Stimulated activated CD4-positive, alpha-beta T cell treated with anti-CD3 and anti-CD28 coated beads, TNF-alpha, amount 100 ng/mL, for 24 hours (primary cell): ENCODE measurements around the gene KRT85.
"Not testable (repeated sequence)": the region's sequence is repeated elsewhere in the genome, so short reads cannot be mapped to it uniquely, and the experiment has no call there.

Experiments
- DNase-seq, 3 experiments: peaks; one replicate each; pipeline ENCODE4 v3.0.0-alpha.2; 2020; ENCODE audit warnings: low read depth in 3 of 3

Gene KRT85

DNA sequence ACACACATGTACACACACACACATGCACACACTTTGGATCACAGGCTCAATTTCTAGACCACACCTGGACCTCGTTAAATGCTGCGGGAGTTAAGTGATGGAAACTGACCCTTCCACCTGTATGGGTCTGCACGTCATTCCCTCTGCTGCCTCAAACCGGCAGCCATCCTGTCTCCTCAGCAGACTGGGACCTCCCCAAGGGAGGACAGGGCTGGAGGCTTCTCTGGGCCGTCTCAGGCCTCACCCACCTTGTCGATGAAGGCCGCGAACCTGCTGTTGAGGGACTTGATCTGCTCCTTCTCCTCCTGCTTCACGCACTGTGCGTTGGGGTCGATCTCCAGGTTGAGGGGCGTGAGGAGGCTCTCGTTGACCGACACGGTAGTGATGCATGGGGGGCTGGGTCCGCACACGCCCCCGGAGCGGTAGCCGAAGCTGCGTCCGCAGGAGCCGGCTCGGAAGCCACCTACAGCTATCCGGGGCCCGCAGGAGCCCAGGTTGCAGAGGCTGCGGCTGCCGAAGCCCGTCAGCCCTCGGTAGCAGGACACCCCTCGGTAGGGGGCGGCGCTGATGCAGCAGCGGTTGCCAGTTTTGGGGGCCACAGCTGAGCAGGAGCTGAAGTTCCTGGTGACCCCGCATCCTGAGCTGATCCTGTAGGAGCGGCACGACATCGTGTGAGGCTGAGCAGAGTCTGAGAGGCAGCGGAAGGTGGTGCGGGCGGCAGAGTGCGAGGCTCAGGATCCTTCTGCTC is at the start of gene KRT85:
Gene KRT85 (minus strand): TSS at position 744 of the 748 bp plus-strand sequence. CDS start 76 bp downstream, at position 668.
- no peak for DNase-seq

- DNase-seq, result no peak
Measured at GRCh38 chr12:52416795-52417194, 49.5 kb upstream of the KRT85 start.

DNA sequence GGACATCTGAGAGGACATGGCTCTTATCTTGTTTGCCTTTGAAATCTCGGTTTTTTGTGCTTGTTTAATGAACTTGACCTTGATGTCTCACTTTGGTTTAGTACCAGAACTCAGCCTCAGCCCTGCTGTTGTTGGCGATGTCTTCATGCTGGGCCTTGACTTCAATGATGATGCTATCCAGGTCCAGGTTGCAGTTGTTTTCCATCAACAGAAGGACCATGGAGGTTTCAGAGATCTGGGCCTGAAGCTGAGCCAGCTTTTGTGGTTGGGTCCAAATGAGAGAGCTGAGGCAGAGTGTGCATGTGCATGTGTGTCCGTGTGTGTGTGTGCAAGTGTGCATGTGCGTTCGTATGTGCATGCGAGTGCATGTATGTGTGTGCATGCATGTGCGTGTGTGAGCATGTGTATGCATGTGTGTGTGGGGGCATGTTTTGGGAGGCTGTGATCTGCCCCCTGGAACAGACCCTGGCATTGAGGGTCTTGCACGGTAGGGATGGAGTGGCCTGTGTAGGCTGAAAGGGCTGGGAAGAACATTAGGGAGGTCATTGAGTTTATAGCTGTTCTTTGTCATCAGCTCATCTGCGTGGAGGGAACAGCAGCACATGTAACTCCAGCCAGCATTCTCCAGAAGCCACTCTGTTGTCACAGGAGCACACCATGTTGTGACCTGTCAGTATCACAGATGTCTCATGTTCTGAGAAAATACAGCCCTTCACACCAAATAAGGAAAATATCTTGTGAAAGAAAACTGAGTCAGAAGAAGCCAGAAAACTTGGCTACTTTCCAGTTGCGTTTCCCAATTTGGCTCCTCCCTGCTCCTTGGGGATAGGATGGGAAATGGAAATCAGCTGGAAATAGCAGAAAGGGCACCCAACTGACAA is 48.8 kb upstream of the KRT85 start:
- no peak for DNase-seq

- DNase-seq, result no peak
Measured at GRCh38 chr12:52414936-52415335, 47.7 kb upstream of the KRT85 start.

DNA sequence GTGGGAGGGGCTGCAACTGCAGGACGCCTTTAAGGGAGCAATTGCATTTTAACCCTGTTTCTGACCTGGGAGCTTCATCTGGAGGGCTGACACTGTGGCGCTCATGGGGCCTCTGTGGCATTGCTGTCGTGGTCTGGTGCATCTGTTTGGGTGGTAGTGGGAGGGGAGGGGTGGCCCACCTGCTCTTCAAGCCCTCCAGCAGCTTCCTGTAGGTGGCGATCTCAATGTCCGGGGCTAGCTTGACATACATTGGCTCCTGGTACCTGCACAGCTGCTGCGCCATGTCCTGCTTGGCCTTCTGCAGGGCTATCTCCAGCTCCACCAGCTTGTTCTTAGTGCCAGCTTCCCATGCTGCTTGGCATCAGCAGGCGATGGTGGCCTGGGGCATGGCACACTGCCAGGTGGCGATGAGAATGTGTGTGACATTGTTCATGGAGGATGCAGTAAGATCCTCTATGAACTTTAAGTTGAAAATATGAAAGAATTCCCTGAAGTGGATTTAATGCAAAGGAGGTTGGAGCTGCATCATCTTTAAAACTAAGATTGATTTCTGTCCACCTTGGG is 46.6 kb upstream of the KRT85 start:
- DNase-seq, result no peak

GRCh38 chr12:52413202-52413601 is 45.9 kb upstream of the KRT85 start:
- DNase-seq, result no peak

- DNase-seq, result no peak
Measured at GRCh38 chr12:52411815-52412214, 44.5 kb upstream of the KRT85 start.

DNA sequence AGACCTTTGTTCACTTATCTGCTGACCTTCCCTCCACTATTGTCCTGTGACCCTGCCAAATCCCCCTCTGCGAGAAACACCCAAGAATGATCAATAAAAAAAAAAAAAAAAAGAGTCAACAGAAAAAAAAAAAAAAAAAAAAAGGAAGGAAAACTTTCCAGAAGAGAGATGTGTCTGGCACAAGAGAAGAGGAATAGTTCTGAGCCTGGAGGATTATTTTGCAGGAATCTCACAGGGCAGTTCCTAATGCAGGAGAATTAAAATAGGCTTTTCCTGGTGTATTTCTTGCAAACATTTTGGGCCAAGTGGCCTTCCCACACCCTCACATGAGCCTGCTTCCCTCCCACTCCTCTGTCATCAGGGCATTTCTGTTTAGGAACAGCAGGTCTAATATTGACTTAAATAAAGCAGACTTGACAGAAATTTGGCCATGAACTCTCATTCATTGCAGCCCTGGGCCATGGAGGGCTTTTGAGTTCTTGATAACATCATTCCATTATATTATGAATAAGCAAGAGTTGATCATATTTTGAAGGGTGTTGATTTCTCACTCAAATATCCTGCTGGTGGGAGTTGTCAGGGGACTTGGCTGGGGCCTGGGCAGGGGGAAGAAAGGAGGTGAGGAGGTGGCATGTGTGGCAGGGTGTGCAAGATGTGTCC is 43.4 kb upstream of the KRT85 start:
- DNase-seq, result not testable (repeated sequence)

GRCh38 chr12:52407918-52408317 is 40.6 kb upstream of the KRT85 start:
- DNase-seq, result no peak

DNA sequence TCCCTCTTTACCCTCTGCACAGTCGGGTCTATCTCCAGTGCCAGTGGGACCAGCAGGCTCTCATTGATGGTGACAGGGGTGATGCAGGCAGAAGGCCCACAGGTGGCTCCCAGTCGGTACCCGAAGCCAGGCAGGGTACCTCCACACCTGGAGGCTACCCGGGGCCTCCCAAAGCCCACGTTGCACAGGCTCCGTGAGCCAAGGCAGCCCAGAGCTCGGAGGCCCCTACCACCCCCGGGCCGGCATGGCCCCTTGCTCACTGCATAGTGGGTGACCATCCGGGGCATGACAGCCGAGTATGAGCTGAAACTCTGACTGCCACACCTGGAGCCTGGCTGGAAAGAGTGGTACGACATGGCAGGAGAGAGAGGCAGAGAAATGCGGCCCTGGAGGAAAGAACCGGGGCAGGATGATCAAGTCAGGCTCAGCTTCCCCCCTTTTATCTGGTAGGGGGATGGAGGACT is 38.7 kb upstream of the KRT85 start, which contains the start of gene KRT82:
Gene KRT82 (minus strand): TSS at position 414 of the 464 bp plus-strand sequence. CDS start 58 bp downstream, at position 356.
- DNase-seq, result no peak

DNA sequence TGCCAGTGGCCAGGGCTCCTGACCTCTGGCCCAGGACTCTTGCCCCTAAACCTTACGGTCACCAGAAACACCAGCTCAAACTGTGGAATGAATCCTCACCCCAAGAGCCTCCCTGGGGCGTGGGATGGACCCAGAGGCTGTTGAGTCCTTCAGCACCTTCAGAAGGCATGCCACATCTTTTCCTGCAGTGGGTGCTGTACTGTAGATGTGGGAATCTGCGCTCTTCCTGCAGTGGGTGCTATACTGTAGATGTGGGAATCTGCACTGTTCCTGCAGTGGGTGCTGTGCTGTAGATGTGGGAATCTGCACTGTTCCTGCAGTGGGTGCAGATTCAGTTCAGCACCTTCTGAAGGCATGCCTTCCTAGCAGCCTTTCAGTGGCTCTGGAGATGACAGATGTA is 37.7 kb upstream of the KRT85 start:
- DNase-seq, result no peak

GRCh38 chr12:52403561-52403960 is 36.3 kb upstream of the KRT85 start:
- DNase-seq, result no peak

- DNase-seq, result no peak
Measured at GRCh38 chr12:52402873-52403540, 35.7 kb upstream of the KRT85 start.

- DNase-seq, result no peak
Measured at GRCh38 chr12:52402377-52402776, 35.1 kb upstream of the KRT85 start.

- DNase-seq, result no peak
Measured at GRCh38 chr12:52401926-52402325, 34.6 kb upstream of the KRT85 start.

GRCh38 chr12:52401526-52401925 is 34.2 kb upstream of the KRT85 start:
- DNase-seq, result no peak

GRCh38 chr12:52400906-52401305 is 33.6 kb upstream of the KRT85 start:
- DNase-seq, result no peak

- no peak for DNase-seq
Measured at GRCh38 chr12:52399756-52400155, 32.5 kb upstream of the KRT85 start.

DNA sequence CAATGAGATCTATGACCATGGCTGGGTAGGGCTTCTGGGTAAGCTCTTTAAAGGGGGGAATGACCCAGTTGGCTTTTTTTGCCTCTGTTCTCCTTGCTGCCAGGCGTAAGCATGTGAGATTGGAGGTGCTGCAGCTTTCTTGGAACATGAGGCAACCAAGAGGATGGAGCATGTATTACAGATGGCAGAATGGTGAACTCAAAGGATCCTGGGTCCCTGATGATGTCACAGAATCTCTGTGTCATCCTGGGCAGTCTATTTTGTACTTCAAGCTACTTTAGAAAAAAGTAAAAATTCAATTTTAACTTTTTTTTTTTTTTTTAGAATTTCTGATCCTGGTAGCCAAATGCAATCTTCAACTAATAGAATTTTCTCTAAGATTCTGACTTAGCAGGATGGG is 30.9 kb upstream of the KRT85 start:
- no peak for DNase-seq

DNA sequence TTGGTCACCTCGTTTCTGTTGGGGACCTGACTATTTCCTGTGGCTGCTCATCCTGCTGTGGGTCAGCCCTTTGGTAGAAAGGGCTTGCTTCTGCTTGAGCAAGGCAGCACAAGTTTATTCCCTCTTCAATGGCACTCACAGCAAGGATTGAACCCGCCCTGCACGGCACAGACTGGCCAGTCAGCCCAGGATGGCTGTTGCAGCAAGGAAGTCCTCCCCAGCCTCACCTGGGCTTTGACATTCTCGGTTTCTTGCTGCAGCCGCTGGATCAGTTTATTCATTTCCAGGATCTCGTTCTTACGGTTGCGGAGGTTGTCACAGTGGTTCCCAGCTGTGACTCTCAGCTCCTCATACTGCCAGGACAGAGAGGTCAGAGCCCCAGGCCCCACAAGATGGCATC is 29.4 kb upstream of the KRT85 start:
- DNase-seq, result no peak

GRCh38 chr12:52395761-52396434 is 28.6 kb upstream of the KRT85 start:
- no peak for DNase-seq
